HEK293 (cell line): ENCODE measurements around the gene CYREN.

Experiments used
- CTCF ChIA-PET: fragments of 350-600 bp; formaldehyde crosslinking; extraction: SDS; loops from one replicate; lab custom pipeline; 2021; ENCODE audit warnings: antibody characterized with exemption; lab: Yijun Ruan, JAX
- POLR2A ChIA-PET: fragments of 300-600 bp; formaldehyde crosslinking; extraction: SDS; loops from one replicate; lab custom pipeline; 2020; ENCODE audit warnings: antibody characterized with exemption, inconsistent platforms; lab: Yijun Ruan, JAX
- H3K27ac ChIP-seq: fragments of 200-500 bp; sonication (Bioruptor generic); 2 replicates; pipeline ENCODE4 v1.5.1; 2014; ENCODE audit warnings: low read depth, low read length, control low read depth, inconsistent platforms; ENCODE audit errors: extremely low read depth
- H3K36me3 ChIP-seq, 2 experiments: fragments of 200-500 bp in 1 of 2; sonication (Bioruptor generic) in 1 of 2; 1 replicate in 1 of 2; 2 replicates in 1 of 2; pipeline ENCODE4 v1.5.1; 2014 to 2017; ENCODE audit warnings: inconsistent platforms in 2 of 2, low read length in 2 of 2; ENCODE audit not compliant: control insufficient read depth in 2 of 2, insufficient read depth in 1 of 2
- H3K4me1 ChIP-seq: fragments of 200-500 bp; sonication (Bioruptor generic); 2 replicates; pipeline ENCODE4 v1.5.1; 2014; ENCODE audit warnings: mild to moderate bottlenecking, low read length, inconsistent platforms; ENCODE audit not compliant: control insufficient read depth, insufficient read depth
- H3K4me3 ChIP-seq: 2 replicates; pipeline ENCODE4 v1.5.1; 2011; ENCODE audit warnings: low read depth, mild to moderate bottlenecking, control low read depth, low read length, moderate library complexity
- H3K9me3 ChIP-seq: fragments of 200-500 bp; sonication (Bioruptor generic); 2 replicates; pipeline ENCODE4 v1.5.1; 2014; ENCODE audit warnings: low read depth, low read length, inconsistent platforms; ENCODE audit not compliant: control insufficient read depth, insufficient read depth
- HOXA7 ChIP-seq: sonication (generic); formaldehyde crosslinking; IDR thresholded peaks from 2 replicates; pipeline ENCODE4 v1.8.1; 2022; ENCODE audit warnings: missing genetic modification reagents, borderline replicate concordance
- KLF17 ChIP-seq: fragments of 450-650 bp; formaldehyde crosslinking; IDR thresholded peaks from 2 replicates; pipeline ENCODE4 v1.5.1; 2016; ENCODE audit warnings: missing biosample characterization, missing genetic modification characterization
- MYNN ChIP-seq: fragments of 450-650 bp; formaldehyde crosslinking; IDR thresholded peaks from 2 replicates; pipeline ENCODE4 v1.5.1; 2016; ENCODE audit warnings: missing biosample characterization, missing genetic modification characterization, borderline replicate concordance
- PRDM6 ChIP-seq: fragments of 450-650 bp; formaldehyde crosslinking; IDR thresholded peaks from 2 replicates; pipeline ENCODE4 v1.5.1; 2017; ENCODE audit warnings: missing biosample characterization, missing genetic modification characterization
- ZBTB49 ChIP-seq: fragments of 450-650 bp; formaldehyde crosslinking; IDR thresholded peaks from 2 replicates; pipeline ENCODE4 v1.5.1; 2016; ENCODE audit warnings: missing biosample characterization, missing genetic modification characterization, low read depth
- ZEB2 ChIP-seq: fragments of 450-650 bp; formaldehyde crosslinking; IDR thresholded peaks from 2 replicates; pipeline ENCODE4 v1.5.1; 2016; ENCODE audit warnings: missing biosample characterization, missing genetic modification characterization
- ZNF112 ChIP-seq: fragments of 450-650 bp; formaldehyde crosslinking; IDR thresholded peaks from 2 replicates; pipeline ENCODE4 v1.5.0; 2017; ENCODE audit warnings: missing biosample characterization, missing genetic modification characterization
- ZNF114 ChIP-seq: fragments of 450-650 bp; formaldehyde crosslinking; IDR thresholded peaks from 2 replicates; pipeline ENCODE4 v1.5.0; 2017; ENCODE audit warnings: missing biosample characterization, missing genetic modification characterization
- ZNF223 ChIP-seq: fragments of 450-650 bp; formaldehyde crosslinking; IDR thresholded peaks from 2 replicates; pipeline ENCODE4 v1.5.1; 2016; ENCODE audit warnings: missing biosample characterization, missing genetic modification characterization
- ZNF266 ChIP-seq: fragments of 450-650 bp; formaldehyde crosslinking; IDR thresholded peaks from 2 replicates; pipeline ENCODE4 v1.5.1; 2016; ENCODE audit warnings: missing biosample characterization, missing genetic modification characterization, low read depth
- ZNF280C ChIP-seq: fragments of 450-650 bp; formaldehyde crosslinking; IDR thresholded peaks from 2 replicates; pipeline ENCODE4 v1.5.1; 2016; ENCODE audit warnings: missing biosample characterization, missing genetic modification characterization
- ZNF280D ChIP-seq: fragments of 450-650 bp; formaldehyde crosslinking; IDR thresholded peaks from 2 replicates; pipeline ENCODE4 v1.5.1; 2016; ENCODE audit warnings: missing biosample characterization, missing genetic modification characterization
- ZNF473 ChIP-seq: fragments of 450-650 bp; formaldehyde crosslinking; IDR thresholded peaks from 2 replicates; pipeline ENCODE4 v1.5.1; 2017; ENCODE audit warnings: missing biosample characterization, missing genetic modification characterization
- ZNF488 ChIP-seq: fragments of 450-650 bp; formaldehyde crosslinking; IDR thresholded peaks from 2 replicates; pipeline ENCODE4 v1.5.1; 2016; ENCODE audit warnings: missing biosample characterization, missing genetic modification characterization
- ZNF692 ChIP-seq: fragments of 450-650 bp; formaldehyde crosslinking; IDR thresholded peaks from 2 replicates; pipeline ENCODE4 v1.5.1; 2016; ENCODE audit warnings: missing biosample characterization, missing genetic modification characterization

CYREN gene

GRCh38 chr7:135151533-135151932 is 19.0 kb downstream of the CYREN start:
- TF ChIP-seq ZNF488, result no peak
- no peak for TF ChIP-seq PRDM6
- no peak for TF ChIP-seq ZNF280D
- TF ChIP-seq ZNF112 (tag by site-specific recombination), result no peak
- no peak for TF ChIP-seq ZNF692
- no peak for TF ChIP-seq ZNF223
- TF ChIP-seq ZNF266 (tag by site-specific recombination), result no peak
- TF ChIP-seq ZEB2 (tag by site-specific recombination), result no peak
- no peak for TF ChIP-seq ZNF280C (tag by site-specific recombination)
- TF ChIP-seq HOXA7, result no peak
- TF ChIP-seq ZBTB49, result no peak
- TF ChIP-seq KLF17, result no peak
- TF ChIP-seq MYNN (tag by site-specific recombination), result no peak
- TF ChIP-seq ZNF473 (tag by site-specific recombination), result no peak
- TF ChIP-seq ZNF114 (tag by site-specific recombination), result no peak
- no peak overlapping the region for H3K4me3 ChIP-seq
- H3K4me1 ChIP-seq, result no peaks in the 10 kb centered on the region
- no peaks in the 10 kb centered on the region for H3K36me3 ChIP-seq
- CTCF ChIA-PET, result interaction anchor here (1.5 kb wide), 1 partner anchor 17 kb away, joined by 3 read pairs; no protein-coding TSS in a partner anchor
- no peak overlapping the region for H3K27ac ChIP-seq
- POLR2A ChIA-PET, result no interaction called here
- H3K9me3 ChIP-seq, result no peaks in the 10 kb centered on the region
